Measurements from ENCODE around the gene SMPD2. TPM values are rescaled to one million over a fixed set of nuclear protein-coding genes. Genes with fewer than 3 reads are reported as not detected.

The SMPD2 gene
- total and polyA plus RNA-seq, 9 of the 15 experiments (the other 6 are each of a cell fraction or from before 2014, with no cell fraction given), result 0.13 to 21.8 (median 18.3) TPM

- TF ChIP-seq ZNF280A (IDR thresholded peaks at IDR 0.05; ENCODE audit: low read depth, partially characterized antibody) (no peak), MYC (IDR thresholded peaks at IDR 0.05; ENCODE audit: low read depth, low read length) (no peak), MYC (CRISPR knock-in tag; IDR thresholded peaks at IDR 0.05; ENCODE audit: borderline replicate concordance, low read depth) (no peak), NUFIP1 (IDR thresholded peaks at IDR 0.05; ENCODE audit: partially characterized antibody) (no peak), ZBTB12 (CRISPR knock-in tag; IDR thresholded peaks at IDR 0.05) (no peak), KLF13 (tag; IDR thresholded peaks at IDR 0.05; ENCODE audit: borderline replicate concordance, low read depth) (no peak), TRIM25 (IDR thresholded peaks at IDR 0.05; ENCODE audit: borderline replicate concordance) (no peak), HMGXB4 (CRISPR knock-in tag; IDR thresholded peaks at IDR 0.05) (no peak), RBM22 (IDR thresholded peaks at IDR 0.05; ENCODE audit: low read depth, low read length, poor library complexity, severe bottlenecking) (no peak)
Measured at GRCh38 chr6:109436041-109436440, 4.5 kb upstream of the SMPD2 start (continued).
